Mononuclear cell (primary cell): ENCODE results near the gene C19orf85. TPM values are rescaled to one million over a fixed set of nuclear protein-coding genes. Genes with fewer than 3 reads are reported as not detected.
"Not testable (repeated sequence)": the region's sequence is repeated elsewhere in the genome, so short reads cannot be mapped to it uniquely, and the experiment has no call there.

Experiments
- H3K27me3 ChIP-seq: 2 replicates; pipeline ENCODE4 v1.6.0; 2011; ENCODE audit warnings: low read length, control low read depth; ENCODE audit not compliant: insufficient read depth
- H3K4me1 ChIP-seq: 2 replicates; pipeline ENCODE4 v1.5.1; 2011; ENCODE audit warnings: mild to moderate bottlenecking, low read length, control low read depth; ENCODE audit not compliant: insufficient read depth
- H3K4me3 ChIP-seq: 2 replicates; pipeline ENCODE4 v1.5.1; 2011; ENCODE audit warnings: mild to moderate bottlenecking, low read length, moderate library complexity
- H3K9me3 ChIP-seq: 2 replicates; pipeline ENCODE4 v1.5.1; 2011; ENCODE audit warnings: low read depth, mild to moderate bottlenecking, control low read depth, low read length
- total RNA-seq: library from RNA; depleted of rRNA; stranded (reverse); fragments of >200 nt; gene quantifications from one replicate; pipeline ENCODE4 v1.2.3, GENCODE V29; 2012

The C19orf85 gene
- total RNA-seq, 1 donor, result not detected

DNA sequence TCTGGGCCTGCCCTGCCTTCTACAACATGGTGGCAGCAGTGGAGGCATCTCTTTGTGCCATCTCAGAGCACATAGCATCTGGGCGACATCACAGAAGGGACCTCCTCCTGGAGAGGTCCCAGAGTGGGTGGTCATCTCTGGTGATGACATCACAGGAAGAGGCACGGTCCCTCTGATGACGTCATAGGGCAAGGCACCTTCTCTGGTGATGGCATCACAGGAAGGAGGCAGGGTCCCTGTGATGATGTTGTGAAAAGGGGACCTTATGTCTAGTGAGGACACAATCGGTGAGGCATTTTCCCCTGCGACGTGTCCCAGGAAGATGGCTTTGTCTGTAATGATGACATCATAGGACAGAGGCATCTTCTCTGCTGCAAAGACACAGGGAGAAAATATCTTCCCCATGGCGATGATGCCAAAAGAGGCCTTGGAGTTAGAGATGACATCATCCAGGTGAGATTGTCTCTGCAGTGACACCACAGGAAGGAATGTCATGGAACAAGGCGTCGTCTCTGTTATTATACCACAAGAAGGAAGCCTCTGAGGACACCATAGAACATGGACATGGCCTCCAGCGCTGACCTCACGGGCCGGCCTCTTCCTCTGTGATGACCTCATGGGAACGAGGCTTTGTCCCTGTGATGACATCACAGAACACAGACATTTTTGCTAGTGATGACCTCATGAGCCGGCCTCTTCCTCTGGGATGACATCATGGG, 32.2 kb downstream of the C19orf85 start:
- H3K27me3 ChIP-seq, result peaks cover 35% of the 10 kb centered on the region

GRCh38 chr19:55431183-55431582, 33.4 kb downstream of the C19orf85 start:
- Histone ChIP-seq H3K4me1 (no peaks in the 10 kb centered on the region), H3K27me3 (peaks cover 30% of the 10 kb centered on the region), H3K9me3 (no peaks in the 10 kb centered on the region), H3K4me3 (no peak overlapping the region)

More for the DNA sequence above, 32.2 kb downstream of the C19orf85 start:
- Histone ChIP-seq H3K4me3 (no peak overlapping the region), H3K9me3 (no peaks in the 10 kb centered on the region), H3K4me1 (no peaks in the 10 kb centered on the region)

DNA sequence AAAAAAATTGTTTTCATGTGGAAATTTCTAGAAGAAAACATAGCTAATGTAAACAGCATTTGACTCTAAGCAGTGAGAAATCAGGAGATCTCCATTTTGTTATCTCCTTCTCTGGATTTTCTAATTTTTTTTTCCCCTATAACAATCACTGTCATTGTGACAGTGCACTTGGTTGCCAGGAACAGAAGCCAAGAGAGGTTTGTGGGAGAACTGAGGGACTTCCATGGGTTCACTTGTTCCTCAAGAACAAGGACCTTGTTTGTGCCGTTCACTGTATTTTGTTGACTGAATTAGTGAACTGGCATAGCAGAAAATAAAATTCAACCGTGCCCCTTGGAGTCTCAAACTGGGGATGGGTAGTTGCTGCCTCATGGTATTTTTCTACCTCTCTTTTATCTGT, 38.5 kb downstream of the C19orf85 start:
- H3K4me1 ChIP-seq, result peaks cover 11% of the 10 kb centered on the region
- no peak overlapping the region for H3K4me3 ChIP-seq
- no peaks in the 10 kb centered on the region for H3K9me3 ChIP-seq
- peaks cover 2% of the 10 kb centered on the region for H3K27me3 ChIP-seq

- no peak overlapping the region for H3K4me3 ChIP-seq
- peaks cover 12% of the 10 kb centered on the region for H3K4me1 ChIP-seq
- H3K9me3 ChIP-seq, result no peaks in the 10 kb centered on the region
- no peaks in the 10 kb centered on the region for H3K27me3 ChIP-seq
These were observed 40.0 kb downstream of the C19orf85 start for GRCh38 chr19:55424518-55424917.

- H3K4me3 ChIP-seq, result no peak overlapping the region
- H3K27me3 ChIP-seq, result no peaks in the 10 kb centered on the region
- peaks cover 12% of the 10 kb centered on the region for H3K4me1 ChIP-seq
- H3K9me3 ChIP-seq, result no peaks in the 10 kb centered on the region
These were observed 41.1 kb downstream of the C19orf85 start for GRCh38 chr19:55423225-55424005.

DNA sequence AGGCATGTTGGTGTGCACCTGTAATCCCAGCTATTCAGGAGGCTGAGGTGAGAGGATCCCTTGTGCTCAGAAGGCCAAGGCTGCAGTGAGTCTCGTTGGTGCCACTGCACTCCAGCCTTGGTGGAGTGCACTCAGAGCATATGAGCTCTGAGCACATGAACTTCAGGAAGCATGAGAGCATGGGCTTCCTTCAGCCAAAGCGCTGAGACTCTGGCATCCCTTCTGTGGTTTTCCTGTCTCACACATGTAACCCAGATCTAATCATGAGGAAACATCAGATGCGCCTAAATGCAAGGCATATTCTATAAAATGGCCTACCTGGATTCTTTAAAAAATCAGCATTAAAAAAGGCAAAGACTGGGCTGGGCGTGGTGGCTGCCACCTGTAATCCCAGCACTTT, 43.3 kb downstream of the C19orf85 start:
- not testable (repeated sequence) for H3K4me3 ChIP-seq, H3K9me3 ChIP-seq, H3K27me3 ChIP-seq
- peaks cover 17% of the 10 kb centered on the region for H3K4me1 ChIP-seq

GRCh38 chr19:55419624-55420236, 44.8 kb downstream of the C19orf85 start:
- no peaks in the 10 kb centered on the region for H3K27me3 ChIP-seq
- H3K4me1 ChIP-seq, result peaks cover 17% of the 10 kb centered on the region
- no peaks in the 10 kb centered on the region for H3K9me3 ChIP-seq
- H3K4me3 ChIP-seq, result no peak overlapping the region

DNA sequence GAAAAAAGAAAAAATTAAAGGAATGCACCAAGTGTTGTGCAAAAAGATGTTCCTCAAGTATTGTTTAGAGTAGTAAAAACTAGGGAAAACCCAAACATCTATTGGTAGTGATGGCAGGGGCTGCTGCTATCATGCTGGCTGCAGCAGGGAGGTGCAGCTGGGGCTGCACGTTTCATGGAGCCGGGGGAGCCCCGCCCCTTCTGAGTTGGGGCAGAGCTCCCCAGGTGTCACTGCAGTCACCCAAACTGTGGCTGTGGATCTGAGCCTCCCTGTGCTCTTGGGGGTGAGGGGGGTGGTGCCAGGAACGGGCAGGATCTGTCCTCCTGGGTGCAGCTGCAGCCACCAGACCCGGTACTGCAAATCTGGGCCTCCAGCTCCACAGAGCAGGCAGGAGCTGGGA, 45.4 kb downstream of the C19orf85 start:
- Histone ChIP-seq H3K4me3 (no peak overlapping the region), H3K9me3 (no peaks in the 10 kb centered on the region), H3K27me3 (no peaks in the 10 kb centered on the region), H3K4me1 (peaks cover 17% of the 10 kb centered on the region)

GRCh38 chr19:55418185-55418584, 46.4 kb downstream of the C19orf85 start:
- H3K9me3 ChIP-seq, result no peaks in the 10 kb centered on the region
- peaks cover 17% of the 10 kb centered on the region for H3K4me1 ChIP-seq
- H3K27me3 ChIP-seq, result no peaks in the 10 kb centered on the region
- H3K4me3 ChIP-seq, result no peak overlapping the region

Other genes with a start within 250 kb of the C19orf85 start
- 2.0 TPM for gene TMEM86B, start 236.0 kb downstream of the C19orf85 start, total RNA-seq
- 62.5 TPM for gene PPP6R1, start 205.7 kb downstream of the C19orf85 start, total RNA-seq
- 7.9 TPM for gene HSPBP1, start 184.6 kb downstream of the C19orf85 start, total RNA-seq
- gene BRSK1, start 180.8 kb downstream of the C19orf85 start, total RNA-seq, result 0.52 TPM
- 2.0 TPM for gene TMEM150B, start 139.4 kb downstream of the C19orf85 start, total RNA-seq
- 14.3 TPM for gene KMT5C, start 124.9 kb downstream of the C19orf85 start, total RNA-seq
- not detected for gene COX6B2, start 110.0 kb downstream of the C19orf85 start, total RNA-seq
- gene GARIN5B, start 101.5 kb downstream of the C19orf85 start, total RNA-seq, result not detected
- 0.10 TPM for gene IL11, start 94.3 kb downstream of the C19orf85 start, total RNA-seq
- gene TMEM190, start 87.9 kb downstream of the C19orf85 start, total RNA-seq, result not detected
- gene TMEM238, start 80.5 kb downstream of the C19orf85 start, total RNA-seq, result 1.9 TPM
- gene RPL28, start 78.8 kb downstream of the C19orf85 start, total RNA-seq, result 605 TPM
- gene UBE2S, start 57.0 kb downstream of the C19orf85 start, total RNA-seq, result 20.7 TPM
- not detected for gene SHISA7, start 21.5 kb downstream of the C19orf85 start, total RNA-seq
- 4.5 TPM for gene ISOC2, start 3.1 kb downstream of the C19orf85 start, total RNA-seq
- 3.5 TPM for gene ZNF628, start 11.9 kb upstream of the C19orf85 start, total RNA-seq
- 1.9 TPM for gene NAT14, start 20.4 kb upstream of the C19orf85 start, total RNA-seq
- 0.10 TPM for gene SSC5D, start 23.7 kb upstream of the C19orf85 start, total RNA-seq
- not detected for gene SBK2, start 72.4 kb upstream of the C19orf85 start, total RNA-seq
- gene SBK3, start 80.8 kb upstream of the C19orf85 start, total RNA-seq, result not detected
- gene ZNF579, start 116.1 kb upstream of the C19orf85 start, total RNA-seq, result 2.7 TPM
- gene FIZ1, start 134.8 kb upstream of the C19orf85 start, total RNA-seq, result 2.2 TPM
- gene ZNF524, start 135.5 kb upstream of the C19orf85 start, total RNA-seq, result 9.6 TPM
- 3.3 TPM for gene ZNF865, start 140.9 kb upstream of the C19orf85 start, total RNA-seq
- gene ZNF784, start 159.8 kb upstream of the C19orf85 start, total RNA-seq, result 6.3 TPM
- gene ZNF580, start 176.3 kb upstream of the C19orf85 start, total RNA-seq, result 14.4 TPM
- gene ZNF581, start 178.9 kb upstream of the C19orf85 start, total RNA-seq, result 19.0 TPM
- 1.9 TPM for gene CCDC106, start 183.5 kb upstream of the C19orf85 start, total RNA-seq
- gene U2AF2, start 190.3 kb upstream of the C19orf85 start, total RNA-seq, result 55.6 TPM
- gene EPN1, start 210.5 kb upstream of the C19orf85 start, total RNA-seq, result 23.5 TPM